ENCODE measurements around the gene PKP2. TPM values are rescaled to one million over a fixed set of nuclear protein-coding genes. Genes with fewer than 3 reads are reported as not detected.

PKP2 gene
- total and polyA plus RNA-seq, 2 of the 13 experiments (the other 11 are each of a cell fraction or from before 2014, with no cell fraction given), result 15.1 to 25.3 TPM

GRCh38 chr12:32755051-32755653, 141.4 kb downstream of the PKP2 start (continued):
- TF ChIP-seq ZXDC (CRISPR knock-in tag; IDR thresholded peaks at IDR 0.05) (no peak), ZNF704 (CRISPR knock-in tag; IDR thresholded peaks at IDR 0.05; ENCODE audit: borderline replicate concordance) (peak; percentile 19; the same call in 1 of the 2 replicates), FOXC1 (CRISPR knock-in tag; IDR thresholded peaks at IDR 0.05; ENCODE audit: borderline replicate concordance) (peak; percentile 79), ZNF512 (CRISPR knock-in tag; IDR thresholded peaks at IDR 0.05) (no peak), KMT2B (CRISPR knock-in tag; IDR thresholded peaks at IDR 0.05) (peak; percentile 17; the same call in 1 of the 2 replicates), ELF4 (CRISPR knock-in tag; IDR thresholded peaks at IDR 0.05; ENCODE audit: borderline replicate concordance) (no peak), ZFP41 (CRISPR knock-in tag; IDR thresholded peaks at IDR 0.05; ENCODE audit: borderline replicate concordance) (no peak; the same call in 1 of the 2 replicates), ZNF619 (CRISPR knock-in tag; IDR thresholded peaks at IDR 0.05) (peak; percentile 35; the same call in 1 of the 2 replicates), YY1 (IDR thresholded peaks at IDR 0.05; ENCODE audit: insufficient read depth, insufficient replicate concordance, low read depth, low read length) (peak; percentile 44), HIC2 (CRISPR knock-in tag; IDR thresholded peaks at IDR 0.05; ENCODE audit: low read depth) (0 out of 2 replicates have a peak, but pooled peaks have one; percentile 39), ZFAT (CRISPR knock-in tag; conservative IDR thresholded peaks at IDR 0.05) (no peak), ATF3 (CRISPR knock-in tag; IDR thresholded peaks at IDR 0.05) (no peak), ZGPAT (CRISPR knock-in tag; IDR thresholded peaks at IDR 0.05) (no peak), BRD4 (CRISPR knock-in tag; IDR thresholded peaks at IDR 0.05) (no peak), ADNP (CRISPR knock-in tag; IDR thresholded peaks at IDR 0.05) (no peak), ZC3H13 (CRISPR knock-in tag; IDR thresholded peaks at IDR 0.05) (peak; percentile 68; the same call in 1 of the 2 replicates), TIGD3 (CRISPR knock-in tag; IDR thresholded peaks at IDR 0.05; ENCODE audit: borderline replicate concordance) (no peak)
